Nephron progenitor cell (in vitro differentiated cells): Measurements from ENCODE around the gene POLN.

Experiments
- DNase-seq: peaks from one replicate; pipeline ENCODE4 v3.0.0; 2021
- H3K27ac Mint-ChIP-seq: 2 replicates; pipeline ENCODE4 v1.8.0; 2021; ENCODE audit warnings: mild to moderate bottlenecking, moderate library complexity, mixed read lengths
- H3K27me3 Mint-ChIP-seq: 2 replicates; pipeline ENCODE4 v1.8.0; 2021; ENCODE audit warnings: mild to moderate bottlenecking, low read depth, mixed read lengths; ENCODE audit not compliant: poor library complexity
- H3K36me3 Mint-ChIP-seq: 2 replicates; pipeline ENCODE4 v1.8.0; 2021; ENCODE audit warnings: low read depth, mixed read lengths
- H3K4me1 Mint-ChIP-seq: 2 replicates; pipeline ENCODE4 v1.8.0; 2021; ENCODE audit warnings: mixed read lengths
- H3K4me3 Mint-ChIP-seq: 2 replicates; pipeline ENCODE4 v1.8.0; 2021; ENCODE audit warnings: mild to moderate bottlenecking, moderate library complexity, mixed read lengths
- H3K9me3 Mint-ChIP-seq: 2 replicates; pipeline ENCODE4 v1.8.0; 2021; ENCODE audit warnings: mild to moderate bottlenecking, moderate library complexity, mixed read lengths
- TF ChIP-seq, protein P1 (sequence below): fragments of 200-600 bp; sonication (generic); IDR thresholded peaks from 2 replicates; pipeline ENCODE4 v1.5.0; 2021; ENCODE audit warnings: antibody characterized with exemption

The POLN gene

DNA sequence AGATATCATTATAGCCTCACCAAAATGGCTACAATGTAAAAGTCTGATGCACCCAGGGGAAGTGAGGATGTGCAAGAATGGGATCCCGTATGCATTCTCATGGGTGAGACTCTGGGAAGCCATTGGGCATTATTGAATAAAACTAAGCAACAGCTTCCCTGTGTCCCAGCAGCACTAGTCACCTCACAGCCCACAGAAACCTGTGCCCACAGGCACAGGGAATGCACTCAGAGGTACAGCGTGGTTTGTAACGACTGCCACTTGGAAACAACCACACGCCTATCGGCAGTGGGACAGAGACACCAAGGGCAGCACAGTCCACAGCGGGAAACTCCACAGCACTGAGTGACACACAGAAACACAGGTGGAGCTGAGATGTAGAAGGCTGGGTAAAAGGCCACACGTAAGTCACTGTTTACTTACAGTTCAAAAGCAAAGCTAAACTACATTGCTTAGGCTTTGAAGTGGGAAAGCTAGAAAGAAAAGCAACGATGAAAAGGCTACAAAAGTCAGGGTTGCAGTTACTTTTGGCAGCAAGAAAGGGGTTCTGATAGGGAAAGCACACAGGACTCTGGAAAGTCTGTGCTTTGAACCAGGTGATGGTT lies 69.2 kb downstream of the POLN start:
- Mint-ChIP-seq H3K27ac (no peak overlapping the region), H3K27me3 (no peaks in the 10 kb centered on the region), H3K4me1 (no peaks in the 10 kb centered on the region), H3K9me3 (no peaks in the 10 kb centered on the region), H3K36me3 (no peaks in the 10 kb centered on the region), H3K4me3 (no peak overlapping the region)
- TF ChIP-seq, protein P1, sequence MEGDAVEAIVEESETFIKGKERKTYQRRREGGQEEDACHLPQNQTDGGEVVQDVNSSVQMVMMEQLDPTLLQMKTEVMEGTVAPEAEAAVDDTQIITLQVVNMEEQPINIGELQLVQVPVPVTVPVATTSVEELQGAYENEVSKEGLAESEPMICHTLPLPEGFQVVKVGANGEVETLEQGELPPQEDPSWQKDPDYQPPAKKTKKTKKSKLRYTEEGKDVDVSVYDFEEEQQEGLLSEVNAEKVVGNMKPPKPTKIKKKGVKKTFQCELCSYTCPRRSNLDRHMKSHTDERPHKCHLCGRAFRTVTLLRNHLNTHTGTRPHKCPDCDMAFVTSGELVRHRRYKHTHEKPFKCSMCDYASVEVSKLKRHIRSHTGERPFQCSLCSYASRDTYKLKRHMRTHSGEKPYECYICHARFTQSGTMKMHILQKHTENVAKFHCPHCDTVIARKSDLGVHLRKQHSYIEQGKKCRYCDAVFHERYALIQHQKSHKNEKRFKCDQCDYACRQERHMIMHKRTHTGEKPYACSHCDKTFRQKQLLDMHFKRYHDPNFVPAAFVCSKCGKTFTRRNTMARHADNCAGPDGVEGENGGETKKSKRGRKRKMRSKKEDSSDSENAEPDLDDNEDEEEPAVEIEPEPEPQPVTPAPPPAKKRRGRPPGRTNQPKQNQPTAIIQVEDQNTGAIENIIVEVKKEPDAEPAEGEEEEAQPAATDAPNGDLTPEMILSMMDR, result no peak
- DNase-seq, result no peak

DNA sequence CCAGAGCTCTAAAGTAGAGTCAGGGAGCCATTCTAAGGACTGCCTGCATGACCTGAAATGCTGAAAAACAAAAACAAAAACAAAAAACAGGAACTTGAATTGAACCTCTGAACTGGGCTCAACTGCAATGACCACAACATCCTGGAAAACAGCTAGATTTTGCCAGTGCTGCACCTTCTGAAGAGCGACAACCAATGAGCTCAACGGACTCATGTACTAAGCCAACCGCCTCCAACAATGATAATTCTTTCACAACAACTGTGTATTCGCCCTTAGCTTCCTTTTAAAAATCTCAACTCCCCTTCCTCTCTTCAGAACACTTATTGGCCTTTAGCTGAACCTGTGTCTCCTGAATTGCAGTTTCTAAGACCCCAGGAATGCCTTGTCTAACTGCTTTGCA lies 69.8 kb downstream of the POLN start:
- Mint-ChIP-seq H3K9me3 (no peaks in the 10 kb centered on the region), H3K27ac (no peak overlapping the region), H3K4me3 (no peak overlapping the region), H3K27me3 (no peaks in the 10 kb centered on the region), H3K4me1 (no peaks in the 10 kb centered on the region), H3K36me3 (no peaks in the 10 kb centered on the region)
- TF ChIP-seq, protein P1, result no peak
- DNase-seq, result no peak

DNA sequence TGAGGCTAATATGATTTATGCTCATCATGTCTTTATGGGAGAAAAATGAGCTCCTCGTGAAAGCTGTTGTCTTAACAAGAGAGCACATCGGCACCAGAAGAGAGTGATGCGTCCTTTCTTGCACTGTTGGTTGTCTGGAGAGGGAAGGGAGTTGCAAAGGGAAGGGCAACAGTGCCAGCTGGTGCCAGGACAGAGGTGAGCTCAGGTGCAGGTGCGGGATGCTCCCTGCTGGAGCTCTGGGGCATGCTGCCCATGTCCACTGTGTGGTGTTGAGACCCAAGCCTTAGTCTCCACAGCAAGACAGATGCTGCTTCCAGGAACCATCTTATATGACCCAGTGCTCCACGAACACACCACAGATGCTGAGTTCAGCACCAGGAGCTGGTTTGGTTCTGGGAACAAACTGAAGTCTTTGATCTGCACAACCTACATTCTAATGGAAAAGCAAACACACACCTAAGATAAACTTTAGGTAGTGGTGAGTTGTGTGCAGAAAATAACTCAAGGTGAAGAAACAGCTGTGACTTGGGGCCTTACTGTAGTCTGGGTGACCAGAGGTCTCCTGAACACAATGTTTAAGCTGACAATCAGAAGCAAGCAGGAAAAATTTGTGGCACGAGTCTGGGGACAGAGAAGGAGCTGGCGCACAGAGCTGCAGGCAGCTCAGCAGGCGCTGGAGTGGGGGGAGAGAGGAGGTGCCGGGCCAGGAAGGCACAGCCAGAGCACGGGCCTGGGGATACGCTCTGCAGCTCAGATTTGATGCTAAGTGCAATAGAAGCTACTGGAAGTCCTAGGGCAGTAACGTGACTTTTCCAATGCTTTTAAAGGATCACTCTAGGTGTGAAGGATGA lies 73.2 kb downstream of the POLN start:
- Mint-ChIP-seq H3K4me1 (no peaks in the 10 kb centered on the region), H3K4me3 (no peak overlapping the region), H3K36me3 (no peaks in the 10 kb centered on the region), H3K27ac (no peak overlapping the region), H3K27me3 (peaks cover 8% of the 10 kb centered on the region), H3K9me3 (no peaks in the 10 kb centered on the region)
- DNase-seq, result no peak
- TF ChIP-seq, protein P1, result no peak

DNA sequence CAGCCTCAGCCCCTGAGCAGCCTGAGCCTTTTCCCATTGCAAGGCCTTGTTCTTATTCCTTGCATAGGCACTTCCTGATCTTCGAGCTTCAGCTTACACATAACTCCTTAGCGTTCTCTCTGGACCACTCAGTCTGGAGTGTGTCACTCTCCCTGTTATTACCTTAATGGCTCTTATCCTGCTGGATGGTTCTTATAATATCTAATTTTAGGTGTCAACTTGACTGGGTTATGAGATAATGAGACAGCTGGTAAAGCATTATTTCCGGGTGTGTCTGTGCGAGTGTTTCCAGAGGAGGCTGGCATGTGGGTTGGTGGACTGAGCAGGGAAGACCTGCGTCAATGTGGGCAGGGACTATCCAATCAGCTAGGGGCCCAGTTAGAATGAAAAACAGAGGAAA lies 75.7 kb downstream of the POLN start:
- Mint-ChIP-seq H3K9me3 (no peaks in the 10 kb centered on the region), H3K27ac (no peak overlapping the region), H3K4me1 (no peaks in the 10 kb centered on the region), H3K36me3 (no peaks in the 10 kb centered on the region), H3K4me3 (no peak overlapping the region), H3K27me3 (peaks cover 8% of the 10 kb centered on the region)
- no peak for DNase-seq
- TF ChIP-seq, protein P1, result no peak

DNA sequence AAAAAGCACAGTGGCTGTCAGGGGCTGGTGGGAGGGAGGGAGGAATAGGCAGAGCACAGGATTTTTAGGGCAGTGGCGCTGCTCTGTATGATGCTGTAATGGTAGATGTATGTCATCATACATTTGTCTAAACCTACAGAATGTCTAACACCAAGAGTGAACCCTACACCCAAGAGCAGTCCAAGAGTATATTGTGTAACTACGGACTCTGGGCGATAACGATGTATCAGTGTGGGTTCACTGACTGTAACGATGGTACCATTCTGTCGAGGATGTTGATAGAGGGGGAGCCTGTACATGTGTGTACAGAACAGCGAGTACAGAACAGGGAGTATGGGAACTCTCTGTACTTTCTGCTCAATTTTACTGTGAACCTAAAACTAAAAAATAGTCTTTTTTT lies 76.5 kb downstream of the POLN start:
- no peak for DNase-seq
- H3K36me3 Mint-ChIP-seq, result no peaks in the 10 kb centered on the region
- TF ChIP-seq, protein P1, result no peak
- H3K9me3 Mint-ChIP-seq, result no peaks in the 10 kb centered on the region
- H3K27ac Mint-ChIP-seq, result no peak overlapping the region
- no peak overlapping the region for H3K4me3 Mint-ChIP-seq
- H3K4me1 Mint-ChIP-seq, result no peaks in the 10 kb centered on the region
- H3K27me3 Mint-ChIP-seq, result peaks cover 8% of the 10 kb centered on the region
